HG03378 (cell line): ENCODE data around the gene CTBP1.
"Not testable (repeated sequence)": the region's sequence is repeated elsewhere in the genome, so short reads cannot be mapped to it uniquely, and the experiment has no call there.

Experiments
- ATAC-seq: cut with Tn5 transposase; IDR thresholded peaks from one replicate; pipeline ENCODE4 v1.9.1; 2021; ENCODE audit warnings: mild to moderate bottlenecking, moderate library complexity; ENCODE audit not compliant: unreplicated experiment

Gene CTBP1

GRCh38 chr4:1239141-1239949 is 9.6 kb downstream of the CTBP1 start:
- no peak for ATAC-seq

GRCh38 chr4:1238676-1239000 is 10.3 kb downstream of the CTBP1 start:
- ATAC-seq: no peak

DNA sequence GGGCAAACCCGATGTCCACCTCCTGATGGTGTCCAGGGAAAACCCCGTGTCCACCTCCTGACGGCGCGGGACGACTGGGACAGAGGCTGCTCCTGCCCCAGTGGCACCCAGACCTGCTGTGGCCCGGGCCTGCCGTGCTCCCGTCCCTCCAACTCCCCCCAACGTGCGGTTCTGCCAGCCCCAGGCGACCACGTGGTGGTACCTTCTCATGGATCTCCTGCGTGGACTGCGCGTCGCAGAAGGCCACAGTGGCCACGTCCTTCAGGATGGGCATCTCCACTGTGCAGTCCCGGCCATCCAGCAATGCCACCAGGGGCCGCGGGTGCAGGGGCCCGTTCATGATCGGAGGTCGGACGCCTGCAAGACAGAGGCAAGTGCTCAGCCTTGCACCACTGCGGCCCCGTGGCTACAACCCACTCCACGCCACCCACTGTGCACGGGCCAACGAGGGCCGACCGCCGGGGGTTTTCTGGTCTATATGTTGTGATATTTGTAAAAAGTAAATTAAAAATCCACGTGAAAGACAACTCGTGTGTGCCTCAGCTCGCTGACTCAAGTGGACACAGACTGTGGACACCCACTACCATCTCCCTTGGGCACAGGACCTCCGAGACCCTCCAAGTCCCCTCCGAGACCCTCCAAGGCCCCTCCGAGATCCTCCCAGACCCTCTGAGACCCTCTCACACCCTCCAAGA is 10.8 kb downstream of the CTBP1 start:
- ATAC-seq: no peak

GRCh38 chr4:1237261-1237660 is 11.7 kb downstream of the CTBP1 start:
- ATAC-seq: not testable (repeated sequence)

DNA sequence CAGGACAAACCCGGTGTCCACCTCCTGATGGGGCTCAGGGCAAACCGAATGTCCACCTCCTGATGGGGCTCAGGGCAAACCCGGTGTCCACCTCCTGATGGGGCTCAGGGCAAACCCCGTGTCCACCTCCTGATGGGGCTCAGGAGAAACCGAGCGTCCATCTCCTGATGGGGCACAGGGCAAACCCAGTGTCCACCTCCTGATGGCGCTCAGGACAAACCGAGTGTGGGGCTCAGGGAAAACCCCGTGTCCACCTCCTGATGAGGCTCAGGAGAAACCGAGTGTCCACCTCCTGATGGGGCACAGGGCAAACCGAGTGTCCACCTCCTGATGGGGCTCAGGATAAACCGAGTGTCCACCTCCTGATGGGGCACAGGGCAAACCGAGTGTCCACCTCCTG is 12.1 kb downstream of the CTBP1 start:
- not testable (repeated sequence) for ATAC-seq

DNA sequence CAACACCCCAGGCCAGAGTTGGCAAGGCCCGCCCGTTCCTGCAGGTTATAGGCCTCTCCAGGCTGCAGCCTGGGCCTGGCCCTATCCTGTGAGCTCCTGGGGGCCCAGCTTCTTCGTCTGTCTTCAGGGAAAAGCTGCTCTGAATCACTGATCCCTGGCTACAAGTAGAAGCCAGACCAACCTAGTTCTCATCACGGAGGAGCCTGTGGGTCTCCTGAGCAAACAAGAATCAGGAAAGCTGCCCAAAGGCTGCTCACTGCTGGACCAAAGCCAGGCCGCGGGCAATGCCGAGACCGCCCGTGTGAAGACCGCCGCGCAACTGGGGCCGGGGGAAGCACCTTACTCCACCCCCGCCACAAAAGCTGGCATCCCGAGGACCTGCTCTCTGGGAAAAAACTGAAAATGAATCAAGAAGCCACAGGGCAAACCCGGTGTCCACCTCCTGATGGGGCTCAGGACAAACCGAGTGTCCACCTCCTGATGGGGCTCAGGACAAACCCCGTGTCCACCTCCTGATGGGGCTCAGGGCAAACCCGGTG is 12.8 kb downstream of the CTBP1 start:
- ATAC-seq: no peak

- ATAC-seq: no peak
These were observed 13.4 kb downstream of the CTBP1 start for GRCh38 chr4:1235381-1236102.

DNA sequence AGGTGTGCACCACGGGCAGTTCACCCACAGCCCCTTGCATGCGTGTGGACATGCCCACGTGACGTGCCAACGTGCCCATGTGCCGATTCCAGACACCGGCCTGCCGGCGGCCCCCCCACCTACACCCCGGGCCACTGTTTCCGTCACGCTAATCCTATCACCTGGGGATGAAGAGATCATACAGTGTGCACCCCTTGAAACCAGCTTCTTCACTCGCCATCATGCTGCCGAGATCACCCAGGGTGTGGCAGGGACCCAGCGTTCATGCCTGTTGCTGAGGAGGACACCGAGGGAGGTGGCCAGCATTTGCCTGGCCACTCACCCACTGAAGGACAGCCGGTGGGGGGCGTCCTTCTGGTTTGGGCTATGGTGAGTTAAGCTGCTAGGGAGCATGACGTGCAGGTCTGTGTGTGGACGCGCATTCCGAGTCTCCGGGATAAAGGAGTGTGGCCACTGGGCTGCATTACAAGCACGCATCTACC is 14.1 kb downstream of the CTBP1 start:
- ATAC-seq: no peak

- ATAC-seq: no peak
These were observed 14.6 kb downstream of the CTBP1 start for GRCh38 chr4:1234309-1234695.

DNA sequence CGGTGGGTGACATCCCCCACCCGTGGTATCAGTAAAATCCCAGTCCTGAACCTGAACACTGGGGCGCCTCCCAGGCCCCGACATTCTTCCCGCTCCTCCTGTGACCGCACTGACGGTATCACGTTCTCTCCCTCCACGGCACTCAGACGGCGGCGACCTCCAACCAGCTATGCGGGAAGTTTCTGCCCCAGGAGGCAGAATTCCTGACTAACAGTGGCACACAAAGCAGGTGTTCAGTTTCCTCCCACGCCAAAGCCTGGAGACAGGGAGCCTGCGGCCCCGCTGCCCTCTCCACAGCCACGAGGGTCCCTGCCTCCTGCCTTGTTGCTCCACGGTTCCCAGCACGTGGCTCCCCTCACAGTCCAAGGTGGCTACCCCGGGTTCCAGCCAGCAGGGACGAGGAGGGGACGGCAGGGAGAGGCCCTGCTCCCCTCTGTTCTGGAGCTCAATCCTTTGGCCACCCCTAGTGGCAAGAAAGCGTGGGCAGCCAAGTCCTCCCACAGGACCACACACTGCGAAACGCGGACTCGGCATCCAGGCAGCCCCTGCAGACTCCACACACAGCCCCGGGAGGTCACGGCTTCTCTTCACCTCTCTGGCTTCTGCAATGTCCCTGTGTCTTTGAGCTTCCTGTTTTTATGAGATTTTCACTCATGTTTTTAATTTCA is 15.2 kb downstream of the CTBP1 start:
- no peak for ATAC-seq

DNA sequence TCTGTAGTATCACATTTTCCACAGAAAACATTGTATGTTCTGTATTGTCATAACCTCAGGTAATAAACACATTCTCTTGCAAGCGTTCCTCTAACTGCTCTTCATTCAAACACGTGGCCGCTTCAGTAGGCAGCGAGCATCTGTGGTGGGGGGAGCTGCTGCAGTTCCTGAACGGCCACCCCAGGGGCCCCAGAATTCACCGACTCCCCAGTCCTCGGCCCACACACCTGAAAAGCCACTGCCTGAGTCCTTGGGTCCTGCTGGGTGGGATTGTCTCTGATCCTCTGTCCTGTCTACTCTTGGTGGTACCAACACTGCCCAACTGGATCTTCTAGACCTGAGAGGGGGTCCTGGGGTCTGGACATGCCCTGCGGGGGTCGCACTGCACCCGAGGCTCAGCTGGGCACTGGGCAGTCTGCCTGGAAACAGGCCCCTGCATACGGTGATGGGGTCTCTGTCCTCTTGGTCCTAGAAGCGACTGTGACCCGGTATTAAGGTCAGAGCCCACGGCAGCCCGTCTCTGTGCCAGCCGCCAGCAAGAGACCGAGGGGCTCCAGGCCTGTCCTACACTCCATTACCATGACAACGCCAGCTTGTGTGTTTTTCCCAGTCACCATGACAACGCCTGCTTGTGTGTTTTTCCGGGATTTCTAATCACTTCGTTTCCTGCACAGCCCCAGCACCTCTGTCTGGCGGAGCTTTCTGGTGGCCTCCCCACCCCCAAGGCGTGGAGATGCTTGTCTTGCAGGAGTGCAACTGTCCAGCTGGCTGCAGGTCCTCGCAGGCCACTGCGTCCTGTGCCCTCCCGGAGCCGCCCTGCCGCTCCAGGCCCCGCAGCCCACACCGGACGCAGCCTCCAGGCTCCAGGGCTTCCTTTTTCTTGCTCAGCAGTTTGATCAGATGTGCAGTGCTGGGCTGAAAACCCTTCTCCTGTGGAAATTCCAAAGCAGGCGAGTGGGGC is 16.0 kb downstream of the CTBP1 start:
- no peak for ATAC-seq

- ATAC-seq: no peak
These were observed 17.1 kb downstream of the CTBP1 start for GRCh38 chr4:1231637-1232360.

- ATAC-seq: no peak
These were observed 17.8 kb downstream of the CTBP1 start for GRCh38 chr4:1230971-1231636.

GRCh38 chr4:1230316-1230715 is 18.6 kb downstream of the CTBP1 start:
- no peak for ATAC-seq

DNA sequence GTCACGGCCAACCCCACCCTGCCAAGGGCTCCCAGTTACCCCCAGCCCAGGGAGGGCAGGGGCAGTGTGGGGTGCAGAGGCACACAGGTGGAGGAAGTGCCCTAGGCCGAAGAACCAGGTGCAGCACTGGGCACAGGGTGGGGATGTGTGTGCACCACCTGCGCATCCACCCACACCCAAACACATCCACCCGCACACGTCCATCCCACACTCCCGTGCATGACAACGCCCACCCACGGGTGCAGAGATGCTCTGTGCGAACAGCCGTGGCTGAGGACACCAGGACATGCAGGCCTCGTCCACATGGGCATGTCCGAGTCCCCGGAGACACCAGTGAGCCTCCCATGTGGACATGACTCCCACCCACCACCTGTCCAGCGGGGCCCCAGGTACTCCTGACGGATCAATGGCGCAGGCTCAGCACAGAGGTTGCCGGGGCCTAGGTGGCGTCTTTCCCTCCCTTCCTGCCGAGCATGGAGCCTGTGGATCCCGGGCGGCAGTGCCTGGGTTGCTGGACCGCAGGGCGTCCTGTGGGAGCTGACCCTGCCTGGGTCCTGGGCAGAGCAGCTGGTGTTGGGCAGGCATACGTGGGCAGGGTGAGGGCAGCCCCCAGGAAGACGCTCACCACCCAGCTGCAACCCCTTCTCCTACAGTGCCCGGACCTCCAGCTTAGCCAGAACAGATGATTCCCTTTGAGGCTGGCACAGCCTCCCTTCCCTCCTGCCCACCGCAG is 19.6 kb downstream of the CTBP1 start:
- no peak for ATAC-seq

GRCh38 chr4:1227816-1228215 is 21.1 kb downstream of the CTBP1 start:
- ATAC-seq: no peak

- no peak for ATAC-seq
These were observed 22.3 kb downstream of the CTBP1 start for GRCh38 chr4:1226598-1226997.

- no peak for ATAC-seq
These were observed 22.8 kb downstream of the CTBP1 start for GRCh38 chr4:1226144-1226481.
